HG03097 (cell line): ENCODE measurements around the gene BLTP3B.

Experiments used
- ATAC-seq: cut with Tn5 transposase; IDR thresholded peaks from one replicate; pipeline ENCODE4 v1.9.1; 2021; ENCODE audit not compliant: unreplicated experiment, low FRiP score

BLTP3B gene

DNA sequence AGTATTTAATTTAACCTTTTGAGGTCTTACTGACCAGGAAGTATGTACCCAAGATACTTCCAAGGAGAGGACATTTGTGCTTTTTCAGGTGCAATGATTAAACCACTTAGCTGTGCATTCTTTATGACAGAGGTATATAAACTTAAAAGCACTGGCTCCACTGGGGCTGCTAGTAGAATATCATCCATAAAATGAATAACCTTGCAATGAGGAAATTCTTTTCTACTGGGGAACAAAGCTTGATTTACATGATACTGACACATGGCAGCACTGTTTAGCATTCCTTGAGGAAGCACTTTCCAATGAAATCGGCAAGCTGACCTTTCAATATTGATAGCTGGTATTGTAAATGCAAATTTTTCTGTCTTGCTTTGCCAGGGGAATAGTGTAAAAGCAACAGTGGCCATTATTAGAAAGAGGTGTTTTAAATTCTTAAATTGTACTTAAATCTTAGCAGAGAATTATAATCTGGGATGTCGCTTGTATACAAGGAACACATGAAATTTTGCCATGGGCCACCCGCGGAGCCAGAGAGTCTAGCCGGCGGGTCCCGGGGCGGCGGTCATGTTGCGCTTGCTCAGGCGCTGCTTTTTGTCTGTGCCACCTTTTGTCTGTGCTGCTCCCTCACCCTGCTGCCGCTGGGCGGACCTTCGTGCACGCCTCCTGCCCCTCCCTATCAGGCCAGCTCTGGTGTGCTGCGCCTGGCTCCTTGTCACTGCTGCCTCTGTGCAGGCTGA is 20.9 kb upstream of the BLTP3B start:
- ATAC-seq: peak; percentile 99

GRCh38 chr12:100159391-100160104 is 16.9 kb upstream of the BLTP3B start:
- ATAC-seq: no peak

GRCh38 chr12:100158535-100158934 is 15.9 kb upstream of the BLTP3B start:
- ATAC-seq: no peak

- ATAC-seq: no peak
Observed at GRCh38 chr12:100157427-100157821, 14.8 kb upstream of the BLTP3B start.

GRCh38 chr12:100156731-100157426 is 14.2 kb upstream of the BLTP3B start:
- ATAC-seq: no peak

GRCh38 chr12:100154474-100155247 is 12.0 kb upstream of the BLTP3B start:
- no peak for ATAC-seq

- no peak for ATAC-seq
Observed at GRCh38 chr12:100153131-100153530, 10.5 kb upstream of the BLTP3B start.

GRCh38 chr12:100151769-100152168 is 9.1 kb upstream of the BLTP3B start:
- ATAC-seq: no peak

GRCh38 chr12:100146252-100146651 is 3.6 kb upstream of the BLTP3B start:
- no peak for ATAC-seq

- no peak for ATAC-seq
Observed at GRCh38 chr12:100145643-100146042, 3.0 kb upstream of the BLTP3B start.

GRCh38 chr12:100141998-100142850 is 450 bp downstream of the BLTP3B start:
- ATAC-seq: peak; percentile 33

DNA sequence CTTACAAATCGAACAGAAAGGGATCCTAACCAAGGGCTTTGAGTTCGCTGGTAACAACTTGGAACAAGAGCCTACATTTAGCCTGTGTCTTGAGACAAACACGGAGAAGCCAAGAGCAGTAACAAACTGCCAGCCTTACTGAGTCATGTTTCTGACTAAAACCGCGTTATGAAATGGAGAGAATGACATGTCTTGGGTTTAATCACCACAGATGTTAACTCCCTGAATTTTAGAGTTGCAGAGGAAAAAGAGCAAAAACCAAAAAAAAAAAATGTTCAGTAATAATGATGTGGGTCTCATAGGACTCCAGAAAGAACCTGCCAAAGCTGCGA is 1.0 kb downstream of the BLTP3B start:
- ATAC-seq: no peak

DNA sequence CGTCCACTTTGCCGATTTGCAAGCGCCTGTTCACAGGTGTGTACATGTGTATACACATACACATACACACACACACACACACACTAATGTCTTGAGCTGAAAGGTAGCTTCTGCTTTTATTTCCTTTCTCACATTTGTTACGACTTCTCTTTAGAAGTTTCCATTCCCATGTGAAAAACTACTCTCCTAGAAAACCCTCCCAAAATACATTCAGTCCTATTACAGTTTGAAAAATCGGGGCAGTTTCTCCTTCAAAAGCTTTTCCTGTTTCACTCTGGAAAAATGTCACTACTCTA is 3.9 kb downstream of the BLTP3B start:
- ATAC-seq: no peak

GRCh38 chr12:100138048-100138802 is 4.4 kb downstream of the BLTP3B start:
- ATAC-seq: no peak

GRCh38 chr12:100133200-100133599 is 9.5 kb downstream of the BLTP3B start:
- ATAC-seq: no peak

DNA sequence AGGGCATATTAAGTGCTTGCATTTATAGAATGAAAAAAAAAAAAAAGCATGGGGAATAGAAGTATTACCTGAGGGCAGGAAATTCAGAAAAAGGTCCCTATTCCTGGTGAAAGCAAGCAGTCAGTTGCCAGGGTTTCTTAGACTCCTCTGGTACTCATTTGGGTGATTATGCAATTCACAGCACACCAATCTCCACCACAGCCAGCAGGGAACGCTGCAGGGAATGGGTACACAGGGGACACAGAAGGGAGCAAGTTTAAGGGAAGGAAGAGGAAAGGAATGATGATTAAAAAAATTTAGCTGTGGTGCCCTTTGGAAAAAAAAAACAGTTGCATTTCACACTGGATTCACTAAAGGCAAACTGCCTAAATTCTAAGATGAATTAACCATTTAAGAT is 14.2 kb downstream of the BLTP3B start:
- no peak for ATAC-seq

DNA sequence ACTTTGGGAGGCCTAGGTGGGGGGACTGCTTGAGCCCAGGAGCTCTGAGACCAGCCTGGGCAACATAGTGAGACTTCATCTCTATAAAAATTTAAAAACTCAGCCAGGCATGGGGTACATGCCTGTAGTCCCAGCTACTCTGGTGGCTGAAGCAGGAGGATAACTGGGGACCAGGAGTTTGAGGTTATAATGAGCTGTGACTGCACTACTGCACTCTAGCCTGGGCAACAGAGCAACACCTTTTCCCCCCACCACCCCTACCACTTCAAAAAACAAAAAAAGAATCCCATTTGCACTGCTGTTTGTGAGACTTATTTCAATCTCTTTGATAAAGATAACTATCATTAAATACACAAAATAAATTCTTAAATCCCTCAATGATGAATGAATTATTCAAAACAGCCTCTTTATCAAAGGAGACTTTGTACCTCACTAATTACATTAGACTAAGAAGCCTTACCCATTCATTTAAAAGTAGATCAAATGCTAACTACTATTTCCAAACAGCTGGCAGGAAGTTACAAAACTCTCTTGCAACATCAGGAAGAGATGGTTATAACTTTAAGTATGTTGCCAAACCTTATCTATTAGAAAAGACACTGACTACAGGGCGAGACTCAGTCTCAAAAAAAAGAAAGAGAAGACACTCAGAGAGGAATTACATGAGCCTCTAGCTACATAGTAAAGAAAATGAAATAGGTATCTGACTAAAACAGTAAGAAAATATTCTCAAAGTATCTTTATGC is 14.7 kb downstream of the BLTP3B start:
- ATAC-seq: no peak

- ATAC-seq: no peak
Observed at GRCh38 chr12:100123316-100124095, 19.2 kb downstream of the BLTP3B start.
